Activated B cell treated with CpG ODN at 0.5 μM for 24 hours (primary cell): ENCODE results near the gene CPEB3. TPM values are rescaled to one million over a fixed set of nuclear protein-coding genes. Genes with fewer than 3 reads are reported as not detected.
A peak's percentile ranks its signal among the peaks of the same experiment; 100 is the strongest.
"Not testable (repeated sequence)": the region's sequence is repeated elsewhere in the genome, so short reads cannot be mapped to it uniquely, and the experiment has no call there.

Experiments
- ATAC-seq: fragments of 200-7000 bp; cut with Tn5 transposase; one replicate; pipeline ENCODE4 v1.10.0; 2021; ENCODE audit warnings: low read depth, mild to moderate bottlenecking, moderate library complexity
- CTCF ChIA-PET: fragments of 350-600 bp; sonication (Branson Sonifier 250); formaldehyde crosslinking; loops from one replicate; lab custom pipeline; 2021; ENCODE audit warnings: antibody characterized with exemption; lab: Charles Lee
- POLR2A ChIA-PET: fragments of 350-600 bp; sonication (Branson Sonifier 250); formaldehyde crosslinking; loops from one replicate; lab custom pipeline; 2021; ENCODE audit warnings: antibody characterized with exemption; lab: Charles Lee
- DNase-seq: peaks from one replicate; pipeline ENCODE4 v3.0.0; 2022
- H3K27ac Mint-ChIP-seq: one replicate; pipeline ENCODE4 v1.8.0; 2020; ENCODE audit warnings: mixed read lengths
- H3K27me3 Mint-ChIP-seq: one replicate; pipeline ENCODE4 v1.8.0; 2021; ENCODE audit warnings: mixed read lengths
- H3K36me3 Mint-ChIP-seq: one replicate; pipeline ENCODE4 v1.8.0; 2021; ENCODE audit warnings: low read depth, mixed read lengths
- H3K4me1 Mint-ChIP-seq: one replicate; pipeline ENCODE4 v1.8.0; 2021; ENCODE audit warnings: mixed read lengths
- H3K4me3 Mint-ChIP-seq: one replicate; pipeline ENCODE4 v1.8.0; 2020; ENCODE audit warnings: mild to moderate bottlenecking, mixed read lengths
- H3K9me3 Mint-ChIP-seq: one replicate; pipeline ENCODE4 v1.8.0; 2020; ENCODE audit warnings: mixed read lengths
- intact Hi-C: fragments of 100-400 bp; cut with micrococcal nuclease; formaldehyde crosslinking; loops from one replicate; pipeline ENCODE4 v1.15.1; 2024
- total RNA-seq: library from RNA; stranded (reverse); gene quantifications from 2 replicates; pipeline ENCODE4 v1.2.3, GENCODE V29; 2022
- TF ChIP-seq, protein P1 (sequence below): fragments of 200-600 bp; IDR thresholded peaks from one replicate; pipeline ENCODE4 v1.8.0; 2022; ENCODE audit warnings: antibody characterized with exemption, mild to moderate bottlenecking

Gene CPEB3
- total RNA-seq, 1 donor from 2014 or later, result 2.5 TPM

DNA sequence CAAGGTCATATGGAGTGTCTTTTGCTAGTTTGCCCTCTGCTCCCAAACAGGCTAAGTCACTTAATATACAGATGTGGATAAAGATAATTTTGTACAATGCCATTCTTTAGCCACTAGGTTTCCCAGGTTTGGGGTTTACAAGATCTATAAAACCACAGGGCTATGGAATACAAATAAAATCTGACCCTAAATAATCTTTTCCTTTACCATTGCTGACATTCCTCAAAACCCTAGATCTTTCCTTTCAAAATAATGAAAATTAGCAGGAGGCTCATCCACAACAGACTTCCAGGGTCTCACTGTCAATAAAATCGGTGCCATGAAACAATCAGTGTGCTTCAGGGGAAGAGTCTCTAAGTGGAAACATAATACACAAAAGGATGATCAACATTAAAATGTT, 148.4 kb downstream of the CPEB3 start:
- DNase-seq (no peak), ATAC-seq (no peak)
- intact Hi-C loops, result loop anchor here (1.0 to 5.0 kb wide), 6 partner anchors 40 to 344 kb away; partner anchors contain the start of genes CPEB3, MARCHF5 and TNKS2
- Mint-ChIP-seq H3K9me3 (no peaks in the 10 kb centered on the region), H3K27me3 (no peaks in the 10 kb centered on the region), H3K36me3 (peaks cover 9% of the 10 kb centered on the region), H3K27ac (peak overlapping the region; percentile 83), H3K4me1 (peaks cover 56% of the 10 kb centered on the region), H3K4me3 (peak overlapping the region; percentile 73)
- TF ChIP-seq, protein P1, sequence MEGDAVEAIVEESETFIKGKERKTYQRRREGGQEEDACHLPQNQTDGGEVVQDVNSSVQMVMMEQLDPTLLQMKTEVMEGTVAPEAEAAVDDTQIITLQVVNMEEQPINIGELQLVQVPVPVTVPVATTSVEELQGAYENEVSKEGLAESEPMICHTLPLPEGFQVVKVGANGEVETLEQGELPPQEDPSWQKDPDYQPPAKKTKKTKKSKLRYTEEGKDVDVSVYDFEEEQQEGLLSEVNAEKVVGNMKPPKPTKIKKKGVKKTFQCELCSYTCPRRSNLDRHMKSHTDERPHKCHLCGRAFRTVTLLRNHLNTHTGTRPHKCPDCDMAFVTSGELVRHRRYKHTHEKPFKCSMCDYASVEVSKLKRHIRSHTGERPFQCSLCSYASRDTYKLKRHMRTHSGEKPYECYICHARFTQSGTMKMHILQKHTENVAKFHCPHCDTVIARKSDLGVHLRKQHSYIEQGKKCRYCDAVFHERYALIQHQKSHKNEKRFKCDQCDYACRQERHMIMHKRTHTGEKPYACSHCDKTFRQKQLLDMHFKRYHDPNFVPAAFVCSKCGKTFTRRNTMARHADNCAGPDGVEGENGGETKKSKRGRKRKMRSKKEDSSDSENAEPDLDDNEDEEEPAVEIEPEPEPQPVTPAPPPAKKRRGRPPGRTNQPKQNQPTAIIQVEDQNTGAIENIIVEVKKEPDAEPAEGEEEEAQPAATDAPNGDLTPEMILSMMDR, result no peak
- POLR2A ChIA-PET, result interaction anchor here (0.9 to 1.5 kb wide), 5 partner anchors 41 to 599 kb away, joined by 3 to 11 read pairs (median 8); partner anchors contain the start of genes CPEB3 and MARCHF5
- CTCF ChIA-PET, result interaction anchor here (0.8 kb wide), 1 partner anchor 148 kb away, joined by 3 read pairs; the partner anchor contains the start of genes CPEB3 and MARCHF5

DNA sequence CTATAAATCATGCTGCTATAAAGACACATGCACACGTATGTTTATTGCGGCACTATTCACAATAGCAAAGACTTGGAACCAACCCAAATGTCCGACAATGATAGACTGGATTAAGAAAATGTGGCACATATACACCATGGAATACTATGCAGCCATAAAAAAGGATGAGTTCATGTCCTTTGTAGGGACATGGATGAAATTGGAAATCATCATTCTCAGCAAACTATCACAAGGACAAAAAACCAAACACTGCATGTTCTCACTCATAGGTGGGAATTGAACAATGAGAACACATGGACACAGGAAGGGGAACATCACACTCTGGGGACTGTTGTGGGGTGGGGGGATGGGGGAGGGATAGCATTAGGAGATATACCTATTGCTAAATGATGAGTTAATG, 149.7 kb downstream of the CPEB3 start:
- H3K4me3 Mint-ChIP-seq, ATAC-seq, H3K9me3 Mint-ChIP-seq, H3K27ac Mint-ChIP-seq, DNase-seq, H3K27me3 Mint-ChIP-seq, CTCF ChIA-PET: not testable (repeated sequence)
- Mint-ChIP-seq H3K4me1 (peaks cover 43% of the 10 kb centered on the region), H3K36me3 (peaks cover 14% of the 10 kb centered on the region)
- POLR2A ChIA-PET, result interaction anchor here (0.7 to 1.2 kb wide), 3 partner anchors 7 to 166 kb away, joined by 3 to 8 read pairs (median 6); no protein-coding TSS in a partner anchor
- intact Hi-C loops, result loop anchor here (5.0 kb wide), 2 partner anchors 41 to 54 kb away; no protein-coding TSS in a partner anchor

DNA sequence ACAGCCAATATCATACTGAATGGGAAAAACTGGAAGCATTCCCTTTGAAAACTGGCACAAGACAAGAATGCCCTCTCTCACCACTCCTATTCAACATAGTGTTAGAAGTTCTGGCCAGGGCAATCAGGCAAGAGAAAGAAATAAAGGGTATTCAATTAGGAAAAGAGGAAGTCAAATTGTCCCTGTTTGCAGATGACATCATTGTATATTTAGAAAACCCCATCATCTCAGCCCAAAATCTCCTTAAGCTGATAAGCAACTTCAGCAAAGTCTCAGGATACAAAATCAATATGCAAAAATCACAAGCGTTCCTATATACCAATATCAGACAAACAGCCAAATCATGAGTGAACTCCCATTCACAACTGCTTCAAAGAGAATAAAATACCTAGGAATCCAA, 156.8 kb downstream of the CPEB3 start:
- DNase-seq, H3K4me3 Mint-ChIP-seq, intact Hi-C loops, CTCF ChIA-PET, H3K9me3 Mint-ChIP-seq, H3K27me3 Mint-ChIP-seq, H3K27ac Mint-ChIP-seq, ATAC-seq: not testable (repeated sequence)
- POLR2A ChIA-PET, result interaction anchor here (0.8 kb wide), 1 partner anchor 8 kb away, joined by 6 read pairs; no protein-coding TSS in a partner anchor
- H3K36me3 Mint-ChIP-seq, result peaks cover 14% of the 10 kb centered on the region
- peaks cover 16% of the 10 kb centered on the region for H3K4me1 Mint-ChIP-seq

DNA sequence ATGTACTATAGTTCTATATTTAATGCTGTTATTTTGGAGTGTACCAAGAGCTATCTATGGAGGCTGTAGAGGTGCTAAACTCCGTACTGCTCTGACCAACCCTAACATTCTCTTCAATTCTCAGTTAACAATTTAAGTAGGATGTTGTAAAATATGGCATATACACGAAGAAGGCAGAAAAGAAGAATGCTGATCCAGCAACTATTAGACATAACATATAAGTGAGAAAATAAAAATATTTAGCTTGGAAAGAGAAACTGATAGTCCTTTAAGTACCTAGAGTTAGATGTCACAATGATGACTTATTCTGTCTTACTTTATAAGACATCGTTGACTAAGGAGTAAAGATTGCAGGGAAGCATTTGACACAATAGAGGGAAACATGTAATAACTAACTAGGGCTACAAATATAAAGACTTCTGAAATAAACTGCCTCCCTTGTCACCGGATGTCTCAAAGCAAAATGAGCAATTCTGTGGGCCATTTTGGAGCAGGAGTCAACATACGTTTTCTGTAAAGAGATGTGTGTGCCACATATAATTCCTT, 159.5 kb downstream of the CPEB3 start:
- ChIA-PET CTCF (interaction anchor here (0.6 kb wide), 1 partner anchor 135 kb away, joined by 3 read pairs; no protein-coding TSS in a partner anchor), POLR2A (no interaction called here)
- H3K36me3 Mint-ChIP-seq, result peaks cover 8% of the 10 kb centered on the region

DNA sequence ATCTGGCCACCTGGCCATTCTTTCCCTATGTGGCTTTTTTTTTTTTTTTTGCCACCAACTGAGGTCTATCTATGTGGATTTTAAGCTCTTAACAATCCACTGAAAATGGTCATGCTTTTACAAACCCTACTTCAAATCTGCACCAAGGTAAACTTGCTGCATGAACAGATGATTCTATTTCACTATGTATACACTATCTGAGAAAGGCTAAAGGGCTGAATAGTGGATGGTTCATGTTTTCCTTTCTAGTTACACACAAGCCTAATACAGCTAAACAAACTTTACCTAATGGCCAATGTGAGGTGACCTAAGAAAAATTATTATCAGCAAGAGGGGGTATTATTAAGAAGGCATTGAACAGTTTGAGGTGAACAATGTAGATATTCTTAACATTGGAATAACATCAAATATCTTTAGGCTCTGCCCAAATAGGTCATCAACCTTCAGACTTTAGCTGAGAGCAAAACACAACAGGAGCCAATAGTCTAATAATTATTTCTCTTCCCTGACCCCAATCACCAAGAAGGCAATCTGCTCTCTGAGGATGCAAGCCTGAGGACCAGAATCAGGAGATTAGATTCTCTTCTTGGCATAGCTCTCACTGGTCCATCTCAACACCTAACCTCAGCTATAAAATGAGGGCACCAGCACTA, 160.1 kb downstream of the CPEB3 start:
- TF ChIP-seq, protein P1, result no peak
- ATAC-seq (no peak), DNase-seq (no peak)
- peaks cover 3% of the 10 kb centered on the region for H3K9me3 Mint-ChIP-seq
- ChIA-PET POLR2A (no interaction called here), CTCF (interaction anchor here (0.6 kb wide), 1 partner anchor 136 kb away, joined by 3 read pairs; no protein-coding TSS in a partner anchor)
- peaks cover 30% of the 10 kb centered on the region for H3K4me1 Mint-ChIP-seq
- peaks cover 5% of the 10 kb centered on the region for H3K36me3 Mint-ChIP-seq
- intact Hi-C loops, result no loop called here
- no peaks in the 10 kb centered on the region for H3K27me3 Mint-ChIP-seq
- no peak overlapping the region for H3K27ac Mint-ChIP-seq
- no peak overlapping the region for H3K4me3 Mint-ChIP-seq

More for the DNA sequence above, 159.5 kb downstream of the CPEB3 start:
- Mint-ChIP-seq H3K27ac (no peak overlapping the region), H3K27me3 (no peaks in the 10 kb centered on the region), H3K9me3 (peaks cover 3% of the 10 kb centered on the region), H3K4me3 (no peak overlapping the region), H3K4me1 (peaks cover 26% of the 10 kb centered on the region)
- DNase-seq (no peak), ATAC-seq (no peak)
- intact Hi-C loops, result no loop called here
- TF ChIP-seq, protein P1, result no peak
